SJSA1 (cell line): ENCODE measurements around the gene NPEPL1. TPM values are rescaled to one million over a fixed set of nuclear protein-coding genes. Genes with fewer than 3 reads are reported as not detected.
"Not testable (repeated sequence)": the region's sequence is repeated elsewhere in the genome, so short reads cannot be mapped to it uniquely, and the experiment has no call there.

Experiments
- DNase-seq, 2 experiments: peaks; one replicate each; pipeline ENCODE4 v3.0.0-alpha.2; 2015 to 2020; ENCODE audit warnings: low spot score in 2 of 2, low read depth in 1 of 2
- H3K27ac ChIP-seq: fragments of 250-450 bp; sonication (Bioruptor Pico); 2 replicates; pipeline ENCODE4 v1.5.1; 2020; ENCODE audit warnings: mild to moderate bottlenecking, moderate library complexity
- H3K27me3 ChIP-seq: fragments of 250-450 bp; sonication (Bioruptor Pico); replicated peaks from 2 replicates; pipeline ENCODE4 v1.5.1; 2020; ENCODE audit warnings: mild to moderate bottlenecking, moderate library complexity
- H3K36me3 ChIP-seq: fragments of 250-450 bp; sonication (Bioruptor Pico); 2 replicates; pipeline ENCODE4 v1.5.1; 2020; ENCODE audit warnings: mild to moderate bottlenecking
- H3K4me1 ChIP-seq: fragments of 250-450 bp; sonication (Bioruptor Pico); replicated peaks from 2 replicates; pipeline ENCODE4 v1.6.1; 2021; ENCODE audit warnings: mild to moderate bottlenecking
- H3K4me3 ChIP-seq: fragments of 250-450 bp; sonication (Bioruptor Pico); 2 replicates; pipeline ENCODE4 v1.5.1; 2020; ENCODE audit warnings: mild to moderate bottlenecking
- H3K9me3 ChIP-seq: fragments of 250-450 bp; sonication (Bioruptor Pico); replicated peaks from 2 replicates; pipeline ENCODE4 v1.5.1; 2020; ENCODE audit warnings: mild to moderate bottlenecking
- total RNA-seq: library from RNA; depleted of rRNA; stranded (reverse); fragments of >200 nt; shearing (Covaris generic); gene quantifications from 2 replicates; pipeline ENCODE4 v1.2.3, GENCODE V29; 2014; rRNA removed

Gene NPEPL1
- 6.8 and 7.7 TPM in 2 replicates for total RNA-seq

- DNase-seq: peak in 1 of 2 experiments; percentile 43
- Histone ChIP-seq H3K27me3 (no peaks in the 10 kb centered on the region), H3K4me1 (peaks cover 12% of the 10 kb centered on the region), H3K36me3 (peaks cover 20% of the 10 kb centered on the region), H3K27ac (peak within 1 kb of the TSS; percentile 39; the same call in 1 of the 2 replicates), H3K4me3 (peak within 1 kb of the TSS; percentile 42), H3K9me3 (no peaks in the 10 kb centered on the region)
These were observed at the start of gene NPEPL1 for GRCh38 chr20:58692579-58693225. TSS of gene NPEPL1 (plus strand) at chr20:58692800. CDS start at chr20:58692901, 101 bp downstream.

- not testable (repeated sequence) for H3K36me3 ChIP-seq, H3K4me3 ChIP-seq, H3K27ac ChIP-seq, H3K27me3 ChIP-seq, H3K9me3 ChIP-seq
- DNase-seq: peak in 1 of 2 experiments; percentile 31
- peaks cover 18% of the 10 kb centered on the region for H3K4me1 ChIP-seq
These were observed 49.7 kb upstream of the NPEPL1 start for GRCh38 chr20:58642896-58643295.

GRCh38 chr20:58645412-58645968 lies 47.1 kb upstream of the NPEPL1 start:
- peaks cover 13% of the 10 kb centered on the region for H3K4me1 ChIP-seq
- no peak overlapping the region for H3K4me3 ChIP-seq
- peak in 1 of 2 experiments; percentile 10 for DNase-seq
- no peaks in the 10 kb centered on the region for H3K9me3 ChIP-seq
- H3K27ac ChIP-seq: no peak overlapping the region
- no peaks in the 10 kb centered on the region for H3K36me3 ChIP-seq
- no peaks in the 10 kb centered on the region for H3K27me3 ChIP-seq

- no peak overlapping the region for H3K4me3 ChIP-seq
- peak in 1 of 2 experiments; percentile 16 for DNase-seq
- peaks cover 2% of the 10 kb centered on the region for H3K36me3 ChIP-seq
- H3K4me1 ChIP-seq: peaks cover 14% of the 10 kb centered on the region
- H3K9me3 ChIP-seq: no peaks in the 10 kb centered on the region
- H3K27ac ChIP-seq: no peak overlapping the region
- no peaks in the 10 kb centered on the region for H3K27me3 ChIP-seq
These were observed 46.3 kb upstream of the NPEPL1 start for GRCh38 chr20:58646257-58646656.

GRCh38 chr20:58646703-58647102 lies 45.9 kb upstream of the NPEPL1 start:
- Histone ChIP-seq H3K27ac (no peak overlapping the region), H3K4me1 (peaks cover 14% of the 10 kb centered on the region), H3K4me3 (no peak overlapping the region), H3K9me3 (no peaks in the 10 kb centered on the region), H3K36me3 (peaks cover 7% of the 10 kb centered on the region), H3K27me3 (no peaks in the 10 kb centered on the region)
- DNase-seq: peak in 1 of 2 experiments; percentile 22

GRCh38 chr20:58647162-58647795 lies 45.3 kb upstream of the NPEPL1 start:
- H3K9me3 ChIP-seq: no peaks in the 10 kb centered on the region
- peaks cover 14% of the 10 kb centered on the region for H3K4me1 ChIP-seq

GRCh38 chr20:58647796-58648501 lies 44.7 kb upstream of the NPEPL1 start:
- Histone ChIP-seq H3K4me3 (no peak overlapping the region), H3K27ac (no peak overlapping the region), H3K4me1 (peaks cover 18% of the 10 kb centered on the region), H3K27me3 (no peaks in the 10 kb centered on the region), H3K9me3 (no peaks in the 10 kb centered on the region), H3K36me3 (peaks cover 15% of the 10 kb centered on the region)
- DNase-seq: no peak

More at GRCh38 chr20:58647162-58647795, 45.3 kb upstream of the NPEPL1 start:
- Histone ChIP-seq H3K36me3 (peaks cover 9% of the 10 kb centered on the region), H3K27ac (no peak overlapping the region), H3K4me3 (no peak overlapping the region), H3K27me3 (no peaks in the 10 kb centered on the region)
- peak in 1 of 2 experiments; percentile 18 for DNase-seq

GRCh38 chr20:58648502-58648825 lies 44.1 kb upstream of the NPEPL1 start:
- H3K4me3 ChIP-seq, H3K27me3 ChIP-seq, H3K27ac ChIP-seq, DNase-seq, H3K9me3 ChIP-seq: not testable (repeated sequence)
- H3K36me3 ChIP-seq: peaks cover 20% of the 10 kb centered on the region
- H3K4me1 ChIP-seq: peaks cover 23% of the 10 kb centered on the region

GRCh38 chr20:58649288-58650180 lies 43.1 kb upstream of the NPEPL1 start:
- no peak for DNase-seq
- Histone ChIP-seq H3K9me3 (no peaks in the 10 kb centered on the region), H3K27ac (no peak overlapping the region), H3K36me3 (peaks cover 28% of the 10 kb centered on the region), H3K27me3 (no peaks in the 10 kb centered on the region), H3K4me3 (no peak overlapping the region), H3K4me1 (peaks cover 26% of the 10 kb centered on the region)

- peaks cover 26% of the 10 kb centered on the region for H3K4me1 ChIP-seq
- H3K4me3 ChIP-seq: peak overlapping the region; percentile 75
- H3K27ac ChIP-seq: peak overlapping the region; percentile 85
- H3K9me3 ChIP-seq: no peaks in the 10 kb centered on the region
- H3K27me3 ChIP-seq: no peaks in the 10 kb centered on the region
- DNase-seq: no peak
- H3K36me3 ChIP-seq: peaks cover 33% of the 10 kb centered on the region
These were observed 42.3 kb upstream of the NPEPL1 start for GRCh38 chr20:58650181-58650775.

GRCh38 chr20:58650776-58651558 lies 41.6 kb upstream of the NPEPL1 start, which contains the start of gene STX16:
TSS of gene STX16 (plus strand) at chr20:58651283. CDS start at chr20:58652007, 724 bp downstream.
- H3K27ac ChIP-seq: peak within 1 kb of the TSS; percentile 85
- peaks cover 26% of the 10 kb centered on the region for H3K4me1 ChIP-seq
- peak within 1 kb of the TSS; percentile 75 for H3K4me3 ChIP-seq
- H3K36me3 ChIP-seq: peaks cover 40% of the 10 kb centered on the region
- H3K27me3 ChIP-seq: no peaks in the 10 kb centered on the region
- H3K9me3 ChIP-seq: no peaks in the 10 kb centered on the region
- DNase-seq: peak; percentile 94 to 99

GRCh38 chr20:58651559-58651945 lies 41.0 kb upstream of the NPEPL1 start:
- peaks cover 26% of the 10 kb centered on the region for H3K4me1 ChIP-seq
- peak overlapping the region; percentile 85 for H3K27ac ChIP-seq
- peaks cover 46% of the 10 kb centered on the region for H3K36me3 ChIP-seq
- peak overlapping the region; percentile 75 for H3K4me3 ChIP-seq
- DNase-seq: no peak
- H3K9me3 ChIP-seq: no peaks in the 10 kb centered on the region
- H3K27me3 ChIP-seq: no peaks in the 10 kb centered on the region
